ENCODE results near the gene PHLPP1.

GRCh38 chr18:63025251-63026090 is 310.1 kb downstream of the PHLPP1 start:
- no peak for TF ChIP-seq POLR2A (IDR thresholded peaks at IDR 0.05)
- TF ChIP-seq, protein P1, sequence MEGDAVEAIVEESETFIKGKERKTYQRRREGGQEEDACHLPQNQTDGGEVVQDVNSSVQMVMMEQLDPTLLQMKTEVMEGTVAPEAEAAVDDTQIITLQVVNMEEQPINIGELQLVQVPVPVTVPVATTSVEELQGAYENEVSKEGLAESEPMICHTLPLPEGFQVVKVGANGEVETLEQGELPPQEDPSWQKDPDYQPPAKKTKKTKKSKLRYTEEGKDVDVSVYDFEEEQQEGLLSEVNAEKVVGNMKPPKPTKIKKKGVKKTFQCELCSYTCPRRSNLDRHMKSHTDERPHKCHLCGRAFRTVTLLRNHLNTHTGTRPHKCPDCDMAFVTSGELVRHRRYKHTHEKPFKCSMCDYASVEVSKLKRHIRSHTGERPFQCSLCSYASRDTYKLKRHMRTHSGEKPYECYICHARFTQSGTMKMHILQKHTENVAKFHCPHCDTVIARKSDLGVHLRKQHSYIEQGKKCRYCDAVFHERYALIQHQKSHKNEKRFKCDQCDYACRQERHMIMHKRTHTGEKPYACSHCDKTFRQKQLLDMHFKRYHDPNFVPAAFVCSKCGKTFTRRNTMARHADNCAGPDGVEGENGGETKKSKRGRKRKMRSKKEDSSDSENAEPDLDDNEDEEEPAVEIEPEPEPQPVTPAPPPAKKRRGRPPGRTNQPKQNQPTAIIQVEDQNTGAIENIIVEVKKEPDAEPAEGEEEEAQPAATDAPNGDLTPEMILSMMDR (IDR thresholded peaks at IDR 0.05): no peak

All from upper lobe of left lung (tissue), 4 donors.